ENCODE data around the gene GSG1.

DNA sequence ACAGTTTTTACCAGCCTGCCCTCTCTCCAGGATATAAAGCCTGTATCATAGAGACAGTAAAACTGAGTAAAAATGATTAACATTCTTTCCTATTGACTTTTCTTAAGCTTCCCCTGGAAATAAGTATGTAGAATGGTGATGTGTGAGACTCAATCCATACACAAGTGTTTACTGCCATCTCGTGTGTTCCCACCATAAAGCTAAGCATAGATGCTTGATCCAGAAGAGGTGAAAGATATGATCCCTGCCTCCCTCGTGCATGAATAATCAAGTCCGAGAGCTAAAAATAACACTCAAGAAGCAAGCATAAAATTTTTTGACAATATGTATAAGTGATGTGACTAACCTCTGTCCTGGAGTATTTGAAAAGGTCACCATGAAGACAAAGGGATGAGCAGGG lies 16.9 kb upstream of the GSG1 start:
- TF ChIP-seq, protein P1, sequence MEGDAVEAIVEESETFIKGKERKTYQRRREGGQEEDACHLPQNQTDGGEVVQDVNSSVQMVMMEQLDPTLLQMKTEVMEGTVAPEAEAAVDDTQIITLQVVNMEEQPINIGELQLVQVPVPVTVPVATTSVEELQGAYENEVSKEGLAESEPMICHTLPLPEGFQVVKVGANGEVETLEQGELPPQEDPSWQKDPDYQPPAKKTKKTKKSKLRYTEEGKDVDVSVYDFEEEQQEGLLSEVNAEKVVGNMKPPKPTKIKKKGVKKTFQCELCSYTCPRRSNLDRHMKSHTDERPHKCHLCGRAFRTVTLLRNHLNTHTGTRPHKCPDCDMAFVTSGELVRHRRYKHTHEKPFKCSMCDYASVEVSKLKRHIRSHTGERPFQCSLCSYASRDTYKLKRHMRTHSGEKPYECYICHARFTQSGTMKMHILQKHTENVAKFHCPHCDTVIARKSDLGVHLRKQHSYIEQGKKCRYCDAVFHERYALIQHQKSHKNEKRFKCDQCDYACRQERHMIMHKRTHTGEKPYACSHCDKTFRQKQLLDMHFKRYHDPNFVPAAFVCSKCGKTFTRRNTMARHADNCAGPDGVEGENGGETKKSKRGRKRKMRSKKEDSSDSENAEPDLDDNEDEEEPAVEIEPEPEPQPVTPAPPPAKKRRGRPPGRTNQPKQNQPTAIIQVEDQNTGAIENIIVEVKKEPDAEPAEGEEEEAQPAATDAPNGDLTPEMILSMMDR (IDR thresholded peaks at IDR 0.05), result no peak
- TF ChIP-seq POLR2A (IDR thresholded peaks at IDR 0.05), result no peak

Measured in lower leg skin (tissue), 3 donors.